MG63 (cell line): ENCODE results near the gene TRIM67. TPM values are rescaled to one million over a fixed set of nuclear protein-coding genes. Genes with fewer than 3 reads are reported as not detected.
"Not testable (repeated sequence)": the region's sequence is repeated elsewhere in the genome, so short reads cannot be mapped to it uniquely, and the experiment has no call there.

Experiments
- DNase-seq: peaks from one replicate; pipeline ENCODE4 v3.0.0-alpha.2; 2020
- H3K27me3 ChIP-seq: fragments of 250-450 bp; sonication (Bioruptor Pico); 2 replicates; pipeline ENCODE4 v1.5.1; 2020; ENCODE audit warnings: mild to moderate bottlenecking, moderate library complexity
- H3K36me3 ChIP-seq: fragments of 250-450 bp; sonication (Bioruptor Pico); 2 replicates; pipeline ENCODE4 v1.5.1; 2020; ENCODE audit warnings: mild to moderate bottlenecking, moderate library complexity
- H3K4me3 ChIP-seq: fragments of 250-450 bp; sonication (Bioruptor Pico); 2 replicates; pipeline ENCODE4 v1.5.1; 2020; ENCODE audit warnings: mild to moderate bottlenecking, moderate library complexity
- H3K9me3 ChIP-seq: fragments of 250-450 bp; sonication (Bioruptor Pico); 2 replicates; pipeline ENCODE4 v1.5.1; 2020; ENCODE audit warnings: mild to moderate bottlenecking, moderate library complexity
- total RNA-seq: library from RNA; depleted of rRNA; stranded (reverse); fragments of >200 nt; shearing (Covaris generic); gene quantifications from 2 replicates; pipeline ENCODE4 v1.2.3, GENCODE V29; 2014; ENCODE audit warnings: low replicate concordance; rRNA removed

Gene TRIM67
- total RNA-seq, result not detected in 2 replicates

- peaks cover 56% of the 10 kb centered on the region for H3K27me3 ChIP-seq
- peak; percentile 28 for DNase-seq
- H3K4me3 ChIP-seq, result peak within 1 kb of the TSS; percentile 19; the same call in 1 of the 2 replicates
Measured at GRCh38 chr1:231161667-231162296, at the start of gene TRIM67. TRIM67 (plus strand) TSS chr1:231162058; CDS start chr1:231162970, 912 bp downstream.

GRCh38 chr1:231116738-231117137 is 45.1 kb upstream of the TRIM67 start:
- Histone ChIP-seq H3K27me3 (peaks cover 19% of the 10 kb centered on the region), H3K9me3 (no peaks in the 10 kb centered on the region; the same call in 1 of the 2 replicates), H3K4me3 (no peak overlapping the region), H3K36me3 (no peaks in the 10 kb centered on the region)
- DNase-seq, result no peak

More at GRCh38 chr1:231161667-231162296, at the start of gene TRIM67:
- Histone ChIP-seq H3K36me3 (no peaks in the 10 kb centered on the region), H3K9me3 (no peaks in the 10 kb centered on the region)

- Histone ChIP-seq H3K4me3 (no peak overlapping the region), H3K9me3 (no peaks in the 10 kb centered on the region; the same call in 1 of the 2 replicates), H3K27me3 (peaks cover 12% of the 10 kb centered on the region), H3K36me3 (no peaks in the 10 kb centered on the region)
- DNase-seq, result no peak
Measured at GRCh38 chr1:231118704-231119453, 43.0 kb upstream of the TRIM67 start.

- DNase-seq, result no peak
- Histone ChIP-seq H3K27me3 (peaks cover 10% of the 10 kb centered on the region), H3K4me3 (no peak overlapping the region), H3K36me3 (no peaks in the 10 kb centered on the region), H3K9me3 (no peaks in the 10 kb centered on the region)
Measured at GRCh38 chr1:231121533-231121932, 40.3 kb upstream of the TRIM67 start.

- no peak overlapping the region for H3K4me3 ChIP-seq
- no peaks in the 10 kb centered on the region for H3K9me3 ChIP-seq
- peaks cover 10% of the 10 kb centered on the region for H3K27me3 ChIP-seq
- no peak for DNase-seq
- H3K36me3 ChIP-seq, result no peaks in the 10 kb centered on the region
Measured at GRCh38 chr1:231122143-231122542, 39.7 kb upstream of the TRIM67 start.

- no peaks in the 10 kb centered on the region; the same call in none of the 2 replicates for H3K27me3 ChIP-seq
- H3K9me3 ChIP-seq, result no peaks in the 10 kb centered on the region
- no peaks in the 10 kb centered on the region for H3K36me3 ChIP-seq
- DNase-seq, result no peak
- no peak overlapping the region for H3K4me3 ChIP-seq
Measured at GRCh38 chr1:231124746-231125145, 37.1 kb upstream of the TRIM67 start.

- Histone ChIP-seq H3K36me3 (no peaks in the 10 kb centered on the region), H3K4me3 (no peak overlapping the region), H3K9me3 (no peaks in the 10 kb centered on the region), H3K27me3 (no peaks in the 10 kb centered on the region; the same call in 1 of the 2 replicates)
- DNase-seq, result no peak
Measured at GRCh38 chr1:231125972-231126580, 35.8 kb upstream of the TRIM67 start.

GRCh38 chr1:231127106-231127505 is 34.8 kb upstream of the TRIM67 start:
- H3K27me3 ChIP-seq, H3K9me3 ChIP-seq, DNase-seq, H3K4me3 ChIP-seq, H3K36me3 ChIP-seq: not testable (repeated sequence)

GRCh38 chr1:231128471-231128870 is 33.4 kb upstream of the TRIM67 start:
- H3K4me3 ChIP-seq, DNase-seq, H3K36me3 ChIP-seq, H3K9me3 ChIP-seq, H3K27me3 ChIP-seq: not testable (repeated sequence)

- Histone ChIP-seq H3K4me3 (no peak overlapping the region), H3K27me3 (no peaks in the 10 kb centered on the region)
- no peak for DNase-seq
Measured at GRCh38 chr1:231130544-231130943, 31.3 kb upstream of the TRIM67 start.

GRCh38 chr1:231132591-231132990 is 29.3 kb upstream of the TRIM67 start:
- DNase-seq, H3K36me3 ChIP-seq, H3K4me3 ChIP-seq, H3K27me3 ChIP-seq, H3K9me3 ChIP-seq: not testable (repeated sequence)

More at GRCh38 chr1:231130544-231130943, 31.3 kb upstream of the TRIM67 start:
- Histone ChIP-seq H3K9me3 (no peaks in the 10 kb centered on the region), H3K36me3 (no peaks in the 10 kb centered on the region)

GRCh38 chr1:231134624-231135023 is 27.2 kb upstream of the TRIM67 start:
- DNase-seq, result no peak
- Histone ChIP-seq H3K36me3 (no peaks in the 10 kb centered on the region), H3K4me3 (no peak overlapping the region), H3K9me3 (no peaks in the 10 kb centered on the region), H3K27me3 (no peaks in the 10 kb centered on the region)

- H3K27me3 ChIP-seq, result peaks cover 6% of the 10 kb centered on the region
- 0 out of 2 replicates have a peak, but pooled peaks cover 1% of the 10 kb centered on the region for H3K9me3 ChIP-seq
- no peaks in the 10 kb centered on the region for H3K36me3 ChIP-seq
- DNase-seq, result no peak
- H3K4me3 ChIP-seq, result no peak overlapping the region
Measured at GRCh38 chr1:231138236-231138635, 23.6 kb upstream of the TRIM67 start.

- no peaks in the 10 kb centered on the region for H3K36me3 ChIP-seq
- H3K9me3 ChIP-seq, result 0 out of 2 replicates have a peak, but pooled peaks cover 5% of the 10 kb centered on the region
- DNase-seq, result peak; percentile 24
- no peak overlapping the region for H3K4me3 ChIP-seq
- peaks cover 7% of the 10 kb centered on the region for H3K27me3 ChIP-seq
Measured at GRCh38 chr1:231139125-231139649, 22.7 kb upstream of the TRIM67 start.

- Histone ChIP-seq H3K36me3 (no peaks in the 10 kb centered on the region), H3K4me3 (no peak overlapping the region), H3K9me3 (0 out of 2 replicates have a peak, but pooled peaks cover 5% of the 10 kb centered on the region), H3K27me3 (peaks cover 7% of the 10 kb centered on the region)
- peak; percentile 58 for DNase-seq
Measured at GRCh38 chr1:231139659-231140654, 21.9 kb upstream of the TRIM67 start.
